ENCODE measurements around the gene METTL23. TPM values are rescaled to one million over a fixed set of nuclear protein-coding genes. Genes with fewer than 3 reads are reported as not detected.
"Not testable (repeated sequence)": the region's sequence is repeated elsewhere in the genome, so short reads cannot be mapped to it uniquely, and the experiment has no call there.

Gene METTL23
- total RNA-seq, 2 experiments from 2014 or later: 35.4 to 37.8 TPM

GRCh38 chr17:76710863-76711611 is 15.6 kb upstream of the METTL23 start, which contains the start of gene MXRA7:
Gene MXRA7, minus strand, starts transcription at chr17:76710965. Its CDS starts 19 bp downstream, at chr17:76710946.
- H3K4me3 Mint-ChIP-seq: peak within 1 kb of the TSS; percentile 86
- H3K27ac ChIP-seq (ENCODE audit: low read depth in 1 of 2, low read length in 2 of 2): no peak within 1 kb of the TSS
- ATAC-seq (ENCODE audit: poor library complexity) (peak; percentile 56), DNase-seq (peak; percentile 21 to 78 (median 44))
- H3K27ac Mint-ChIP-seq: peak within 1 kb of the TSS; percentile 53
- H3K27me3 ChIP-seq (ENCODE audit: control insufficient read depth in 1 of 2, insufficient read depth in 2 of 2, low read length in 2 of 2): no peaks in the 10 kb centered on the region
- no peak for TF ChIP-seq CTCF (IDR thresholded peaks at IDR 0.05)
- H3K4me1 Mint-ChIP-seq (ENCODE audit: low read depth): peaks cover 45% of the 10 kb centered on the region
- no peaks in the 10 kb centered on the region for H3K27me3 Mint-ChIP-seq
- peak within 1 kb of the TSS; percentile 49 for H3K4me3 ChIP-seq (ENCODE audit: low read length)
- H3K36me3 ChIP-seq (ENCODE audit: insufficient read depth, low read length): peaks cover 20% of the 10 kb centered on the region
- no peaks in the 10 kb centered on the region for H3K9me3 Mint-ChIP-seq
- H3K9me3 ChIP-seq (ENCODE audit: control insufficient read depth in 1 of 2, insufficient read depth in 1 of 2, low read length in 2 of 2): no peaks in the 10 kb centered on the region
- H3K4me1 ChIP-seq (ENCODE audit: insufficient read depth, low read length): peaks cover 32% of the 10 kb centered on the region
- peaks cover 22% of the 10 kb centered on the region for H3K36me3 Mint-ChIP-seq (ENCODE audit: low read depth)
- intact Hi-C loops (cut with DNase I, micrococcal nuclease): loop anchor here (5.0 kb wide), 4 partner anchors 71 to 356 kb away; no protein-coding TSS in a partner anchor
- ChIA-PET POLR2A (interaction anchor here (0.6 to 6.7 kb wide), 4 partner anchors 16 to 154 kb away, joined by 3 to 63 read pairs (median 29); partner anchors contain the start of genes JMJD6, METTL23, MFSD11 and SRSF2), CTCF (no interaction called here)

DNA sequence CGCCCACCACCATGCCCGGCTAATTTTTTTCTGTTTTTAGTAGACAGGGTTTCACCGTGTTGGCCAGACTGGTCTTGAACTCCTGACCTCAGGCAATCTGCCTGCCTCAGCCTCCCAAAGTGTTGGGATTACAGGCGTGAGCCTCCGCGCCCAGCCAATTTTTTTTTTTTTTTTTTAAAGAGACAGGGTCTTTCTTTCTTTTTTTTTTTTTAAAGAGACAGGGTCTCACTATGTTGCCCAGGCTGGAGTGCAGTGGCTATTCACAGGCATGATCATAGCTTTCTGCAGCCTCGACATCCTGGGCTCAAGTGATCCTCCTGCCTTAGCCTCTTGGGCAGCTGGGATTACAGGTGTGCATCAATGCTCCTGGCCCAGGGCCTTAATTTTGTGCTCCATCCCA is 14.3 kb upstream of the METTL23 start:
- CTCF ChIA-PET: interaction anchor here (2.1 to 3.1 kb wide), 2 partner anchors 14 to 344 kb away, joined by 9 to 34 read pairs; partner anchors contain the start of genes JMJD6 and METTL23
- H3K4me3 Mint-ChIP-seq: peak overlapping the region; percentile 34
- Histone ChIP-seq H3K36me3 (ENCODE audit: insufficient read depth, low read length) (peaks cover 33% of the 10 kb centered on the region), H3K4me1 (ENCODE audit: insufficient read depth, low read length) (peaks cover 40% of the 10 kb centered on the region)
- H3K9me3 ChIP-seq (ENCODE audit: control insufficient read depth in 1 of 2, insufficient read depth in 1 of 2, low read length in 2 of 2); DNase-seq; H3K27ac ChIP-seq (ENCODE audit: low read depth in 1 of 2, low read length in 2 of 2); H3K27me3 Mint-ChIP-seq; H3K9me3 Mint-ChIP-seq; ATAC-seq (ENCODE audit: poor library complexity); H3K27me3 ChIP-seq (ENCODE audit: control insufficient read depth in 1 of 2, insufficient read depth in 2 of 2, low read length in 2 of 2); H3K4me3 ChIP-seq (ENCODE audit: low read length); H3K27ac Mint-ChIP-seq: not testable (repeated sequence)
- POLR2A ChIA-PET: interaction anchor here (1.0 to 6.7 kb wide), 4 partner anchors 14 to 40 kb away, joined by 3 to 63 read pairs (median 30); partner anchors contain the start of genes JMJD6, METTL23, MFSD11 and SRSF2
- intact Hi-C loops (cut with DNase I, micrococcal nuclease): loop anchor here (5.0 kb wide), 4 partner anchors 70 to 355 kb away; no protein-coding TSS in a partner anchor
- peaks cover 35% of the 10 kb centered on the region for H3K36me3 Mint-ChIP-seq (ENCODE audit: low read depth)
- H3K4me1 Mint-ChIP-seq (ENCODE audit: low read depth): peaks cover 52% of the 10 kb centered on the region

DNA sequence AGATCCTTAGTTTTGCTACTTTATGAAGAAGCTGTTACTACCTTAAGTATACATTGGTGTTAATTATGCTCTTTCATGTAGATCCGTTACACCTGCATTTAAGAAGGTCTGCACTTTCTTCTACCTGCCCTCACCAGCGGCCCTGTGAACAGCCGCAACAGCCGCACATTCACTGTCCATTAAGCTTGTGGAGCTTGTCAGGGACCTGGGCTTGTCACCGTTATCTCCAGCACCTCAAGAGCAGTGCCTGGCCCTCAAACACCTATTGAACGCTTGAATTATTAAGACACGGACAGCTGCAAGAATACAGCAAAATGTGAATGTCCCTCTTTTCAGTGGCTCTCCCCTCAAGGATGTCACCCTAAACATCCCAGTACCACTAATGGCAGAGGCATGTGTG is 12.9 kb upstream of the METTL23 start:
- ChIA-PET CTCF (interaction anchor here (0.8 to 3.1 kb wide), 14 partner anchors 13 to 343 kb away, joined by 3 to 34 read pairs (median 4); partner anchors contain the start of genes JMJD6, METTL23, MFSD11 and MGAT5B), POLR2A (interaction anchor here (0.6 to 6.7 kb wide), 6 partner anchors 13 to 191 kb away, joined by 4 to 63 read pairs (median 8); partner anchors contain the start of genes JMJD6, METTL23, MFSD11 and SRSF2)
- H3K36me3 ChIP-seq (ENCODE audit: insufficient read depth, low read length): peaks cover 46% of the 10 kb centered on the region
- peak overlapping the region; percentile 56 for H3K4me3 Mint-ChIP-seq
- H3K4me1 Mint-ChIP-seq (ENCODE audit: low read depth): peaks cover 52% of the 10 kb centered on the region
- DNase-seq (no peak), ATAC-seq (ENCODE audit: poor library complexity) (no peak)
- no peaks in the 10 kb centered on the region for H3K27me3 Mint-ChIP-seq
- H3K27ac Mint-ChIP-seq: peak overlapping the region; percentile 74
- no peaks in the 10 kb centered on the region for H3K9me3 ChIP-seq (ENCODE audit: control insufficient read depth in 1 of 2, insufficient read depth in 1 of 2, low read length in 2 of 2)
- H3K9me3 Mint-ChIP-seq: no peaks in the 10 kb centered on the region
- peaks cover 40% of the 10 kb centered on the region for H3K4me1 ChIP-seq (ENCODE audit: insufficient read depth, low read length)
- intact Hi-C loops (cut with DNase I, micrococcal nuclease): loop anchor here (1.0 to 5.0 kb wide), 8 partner anchors 14 to 354 kb away; no protein-coding TSS in a partner anchor
- no peak for TF ChIP-seq CTCF (IDR thresholded peaks at IDR 0.05)
- H3K27me3 ChIP-seq (ENCODE audit: control insufficient read depth in 1 of 2, insufficient read depth in 2 of 2, low read length in 2 of 2): no peaks in the 10 kb centered on the region
- H3K36me3 Mint-ChIP-seq (ENCODE audit: low read depth): peaks cover 48% of the 10 kb centered on the region
- H3K4me3 ChIP-seq (ENCODE audit: low read length): no peak overlapping the region
- H3K27ac ChIP-seq (ENCODE audit: low read depth in 1 of 2, low read length in 2 of 2): no peak overlapping the region
